CD4-positive, alpha-beta T cell treated with Interleukin-4 for 4 hours (primary cell): ENCODE results near the gene COMMD10.
A peak's percentile ranks its signal among the peaks of the same experiment; 100 is the strongest.
"Not testable (repeated sequence)": the region's sequence is repeated elsewhere in the genome, so short reads cannot be mapped to it uniquely, and the experiment has no call there.

Experiments used
- DNase-seq: peaks from one replicate; pipeline ENCODE4 v3.0.0-alpha.2; 2020

Gene COMMD10

GRCh38 chr5:116104941-116105340, 20.1 kb downstream of the COMMD10 start:
- DNase-seq = not testable (repeated sequence)

DNA sequence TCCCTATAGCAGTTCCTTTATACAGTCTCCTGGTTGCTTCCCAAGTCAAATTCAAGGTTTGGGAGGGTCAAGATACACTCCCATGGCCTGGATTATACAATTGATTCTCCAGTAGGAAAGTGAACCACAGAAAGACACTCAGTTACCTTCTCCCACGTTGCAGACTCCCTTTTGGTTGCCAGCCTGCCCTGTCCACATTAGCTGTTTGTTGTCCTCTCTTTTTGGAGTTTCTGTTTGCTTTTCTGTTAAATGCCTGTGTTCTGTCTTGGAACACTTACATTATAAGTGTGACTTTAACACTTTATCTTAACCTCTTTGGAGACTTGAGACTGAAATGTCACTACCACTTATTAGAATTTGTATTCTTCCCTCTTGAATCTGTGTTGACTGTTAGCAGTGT, 30.3 kb downstream of the COMMD10 start:
- no peak for DNase-seq

DNA sequence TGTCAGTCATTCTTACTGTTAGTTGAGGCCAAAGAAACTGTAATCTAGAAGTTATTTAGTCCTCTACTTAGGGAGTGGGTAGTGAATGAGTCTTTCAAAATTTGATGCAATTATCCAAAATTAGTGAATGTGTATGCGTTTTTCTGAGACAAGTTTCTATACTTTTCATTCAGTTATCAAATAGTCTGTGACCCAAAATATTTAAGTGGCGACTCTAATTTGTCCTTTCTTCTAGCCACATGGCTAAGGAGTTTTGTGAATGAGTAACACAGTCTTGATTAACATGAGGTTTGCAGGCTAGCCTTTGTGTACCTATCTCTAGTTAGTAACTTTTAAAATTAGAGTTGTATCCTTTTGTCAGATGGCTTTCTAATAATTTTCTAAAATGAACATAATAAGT, 45.6 kb downstream of the COMMD10 start:
- DNase-seq = no peak

- DNase-seq = no peak
Observed at GRCh38 chr5:116130976-116131375, 46.2 kb downstream of the COMMD10 start.

DNA sequence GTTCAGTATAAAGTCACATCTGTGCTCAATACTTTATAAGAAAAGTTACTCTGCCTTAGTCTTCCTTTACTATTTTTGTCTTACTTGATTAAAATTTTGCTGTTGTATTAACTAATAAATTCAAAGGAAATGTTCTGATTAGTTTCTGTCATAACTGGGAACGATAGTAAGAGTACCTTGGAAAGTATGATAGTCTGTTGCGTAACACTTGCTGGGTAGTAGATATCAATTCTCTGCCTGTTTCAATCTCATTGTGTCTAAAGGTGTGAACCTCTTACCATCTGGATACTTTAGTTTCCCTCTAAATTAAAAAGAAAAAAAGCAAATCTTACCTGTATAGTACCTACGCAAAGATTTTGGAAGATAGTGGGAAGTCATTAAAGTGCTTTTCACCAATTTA, 48.5 kb downstream of the COMMD10 start:
- no peak for DNase-seq

DNA sequence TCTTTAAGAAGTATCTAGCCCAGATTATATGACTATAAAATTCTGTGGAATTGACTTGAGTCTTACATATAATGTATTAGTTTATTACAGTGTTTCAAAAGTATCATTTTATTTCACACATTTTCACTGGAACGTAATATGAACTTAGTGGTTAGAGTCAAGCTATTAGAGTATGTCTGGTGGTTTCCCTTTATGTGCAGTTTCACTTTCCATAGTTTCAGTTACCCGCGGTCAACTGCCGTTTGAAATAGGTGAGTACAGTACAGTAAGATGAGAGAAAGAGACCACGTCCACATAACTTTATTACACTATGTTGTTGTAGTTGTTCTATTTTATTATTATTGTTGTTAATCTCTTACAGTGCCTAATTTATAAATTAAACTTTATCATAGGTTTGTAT, 50.5 kb downstream of the COMMD10 start:
- peak; percentile 50 for DNase-seq

GRCh38 chr5:116137544-116138378, 52.9 kb downstream of the COMMD10 start:
- DNase-seq = peak; percentile 63

GRCh38 chr5:116142495-116142894, 57.7 kb downstream of the COMMD10 start:
- DNase-seq = no peak

DNA sequence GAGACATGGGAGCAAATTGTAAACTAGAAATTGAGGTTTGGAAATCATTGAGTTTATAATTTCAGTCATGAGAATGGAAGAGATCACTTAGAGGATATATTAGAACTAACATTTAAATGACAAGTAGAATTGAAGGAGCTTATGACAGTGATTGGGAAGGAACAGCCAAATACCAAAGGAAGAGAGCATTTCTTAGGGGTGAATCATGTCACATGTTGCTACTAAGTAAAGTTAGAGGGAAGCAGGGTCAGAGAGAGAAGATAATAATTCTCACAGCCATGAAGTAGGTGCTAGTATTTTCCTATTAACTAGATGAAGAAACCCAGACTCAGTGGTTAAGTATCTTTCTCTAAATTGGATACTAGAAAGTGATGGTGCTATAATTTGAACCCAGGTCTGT, 59.3 kb downstream of the COMMD10 start:
- DNase-seq = no peak

- no peak for DNase-seq
Observed at GRCh38 chr5:116144991-116145390, 60.2 kb downstream of the COMMD10 start.

GRCh38 chr5:116145416-116145815, 60.6 kb downstream of the COMMD10 start:
- DNase-seq = peak; percentile 11

- DNase-seq = no peak
Observed at GRCh38 chr5:116152169-116152568, 67.3 kb downstream of the COMMD10 start.

GRCh38 chr5:116153687-116154174, 68.9 kb downstream of the COMMD10 start:
- no peak for DNase-seq

DNA sequence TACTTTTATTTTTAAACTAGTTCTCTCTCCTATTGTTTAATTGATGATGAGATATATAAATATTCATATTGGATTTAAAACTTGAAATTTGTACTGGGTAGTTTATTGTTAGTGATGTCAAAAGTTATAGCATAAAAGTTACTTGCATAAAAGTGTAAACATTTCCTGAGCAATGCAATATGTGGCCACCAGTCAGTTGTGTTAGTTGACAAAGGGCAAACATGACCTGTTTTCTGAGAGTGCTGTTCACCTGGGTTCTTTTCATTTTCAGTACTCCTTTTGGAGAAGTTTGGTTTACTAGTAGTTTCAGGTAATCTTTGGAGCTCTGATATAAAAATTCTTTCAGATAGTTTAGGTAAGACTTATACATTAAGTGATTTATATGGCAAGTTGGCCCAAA, 69.4 kb downstream of the COMMD10 start:
- DNase-seq = no peak

DNA sequence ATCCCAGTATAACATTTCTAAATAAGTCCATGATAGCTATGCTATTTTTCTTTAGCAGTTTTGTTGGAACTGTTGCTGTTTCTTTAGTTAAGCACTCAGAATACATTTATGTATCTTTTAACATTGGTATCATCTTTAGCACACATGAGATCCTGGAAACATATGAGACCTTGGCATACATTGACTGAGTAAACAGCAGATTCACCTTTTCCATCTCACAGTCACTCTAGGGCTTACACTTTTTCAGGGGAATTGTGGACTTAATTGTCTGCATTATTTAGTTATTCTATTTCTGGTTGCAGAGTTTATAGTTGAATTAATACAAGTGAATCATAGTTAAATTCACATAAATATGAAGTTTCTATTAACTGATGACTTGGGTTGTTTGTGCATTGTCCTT, 70.1 kb downstream of the COMMD10 start:
- DNase-seq = no peak

DNA sequence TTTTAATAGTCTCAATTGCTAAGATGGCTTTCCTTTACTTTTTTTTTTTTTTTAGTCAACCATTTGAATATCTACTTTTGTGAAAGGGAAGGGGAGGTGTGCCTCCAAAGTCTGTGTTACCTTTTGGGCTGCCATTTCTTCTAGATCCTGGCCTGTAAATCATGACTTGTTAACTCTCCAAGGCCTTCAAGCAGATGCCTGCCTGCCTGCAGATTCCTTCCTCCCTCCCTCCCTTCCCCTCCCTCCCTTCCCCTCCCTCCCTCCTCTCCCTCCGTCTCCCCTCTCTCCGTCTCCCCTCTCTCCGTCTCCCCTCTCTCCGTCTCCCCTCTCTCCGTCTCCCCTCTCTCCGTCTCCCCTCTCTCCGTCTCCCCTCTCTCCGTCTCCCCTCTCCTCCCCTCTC, 73.1 kb downstream of the COMMD10 start:
- DNase-seq = no peak

DNA sequence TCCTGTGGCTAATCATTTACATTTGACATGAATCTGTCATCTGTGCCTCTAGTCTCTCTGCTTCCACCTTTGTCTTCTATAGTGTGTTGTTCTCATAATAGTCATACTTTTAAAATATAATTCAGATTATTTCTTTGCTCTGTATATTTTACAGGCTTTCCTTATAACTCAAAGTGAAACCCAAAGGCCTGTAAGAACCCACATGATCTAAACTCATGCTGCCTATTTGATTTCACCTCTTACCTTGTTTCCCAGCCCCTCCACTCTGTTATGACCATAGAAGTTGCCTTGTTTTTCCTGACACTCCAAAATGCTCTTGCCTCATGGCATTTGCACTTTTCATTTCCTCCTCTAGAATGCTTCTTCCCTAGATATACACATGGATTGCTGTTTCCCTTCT, 74.2 kb downstream of the COMMD10 start:
- no peak for DNase-seq

- DNase-seq = no peak
Observed at GRCh38 chr5:116174111-116174510, 89.3 kb downstream of the COMMD10 start.

GRCh38 chr5:116176121-116176520, 91.3 kb downstream of the COMMD10 start:
- no peak for DNase-seq

DNA sequence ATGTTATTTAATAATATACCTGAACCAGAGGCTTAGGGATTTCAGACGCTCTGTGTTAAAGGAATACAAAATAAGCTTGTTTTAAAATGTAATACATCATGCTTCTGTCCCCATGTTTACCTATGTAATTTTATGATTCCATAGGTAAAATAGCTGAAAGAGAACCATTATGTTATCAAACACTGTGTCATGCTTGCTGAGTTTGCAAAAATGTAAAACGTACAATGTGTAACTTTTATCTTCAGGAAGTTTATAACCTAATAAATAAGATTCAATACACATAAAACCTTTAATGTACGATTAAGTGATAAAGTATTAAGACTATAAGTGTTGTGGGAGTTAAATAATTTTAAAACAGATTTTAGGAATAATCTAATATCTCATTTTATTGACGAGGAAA, 94.1 kb downstream of the COMMD10 start:
- DNase-seq = no peak

DNA sequence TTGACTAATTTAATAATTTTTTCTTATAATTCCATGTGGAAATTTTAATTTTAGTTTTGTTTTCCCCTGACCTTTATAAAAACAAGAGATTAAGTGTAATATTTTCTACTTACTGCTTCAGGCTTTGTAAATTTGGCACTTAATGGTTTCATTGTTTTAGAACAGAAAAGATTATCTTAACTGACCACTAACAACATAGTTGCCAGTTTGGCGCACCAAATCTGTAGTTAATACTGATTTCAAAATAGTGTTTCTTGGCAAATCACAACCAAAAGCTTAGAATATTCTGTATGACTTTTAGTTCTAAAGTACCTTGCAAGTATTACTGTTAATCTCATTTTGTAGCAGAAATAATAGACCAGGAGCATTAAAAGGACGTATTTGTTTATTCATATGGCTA, 124.3 kb downstream of the COMMD10 start:
- no peak for DNase-seq

DNA sequence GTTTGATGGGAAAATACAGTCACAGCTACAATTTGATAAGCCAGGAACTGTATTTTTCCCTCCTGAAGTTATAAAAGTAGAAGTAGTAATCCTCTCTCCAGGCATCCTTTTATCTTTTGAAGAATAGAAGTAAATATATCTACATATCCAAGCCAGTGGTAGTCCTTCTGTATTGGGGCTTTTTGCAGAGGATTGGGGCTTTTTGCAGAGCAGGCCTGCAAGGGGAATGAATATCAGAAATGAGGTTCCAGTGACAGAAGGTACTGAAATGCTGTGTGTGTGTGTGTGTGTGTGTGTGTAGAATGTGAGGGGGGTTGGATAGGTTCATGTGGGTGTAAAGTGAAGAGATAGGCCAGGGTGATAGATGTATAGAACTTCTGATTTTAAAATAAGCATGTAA, 127.4 kb downstream of the COMMD10 start:
- no peak for DNase-seq

GRCh38 chr5:116216246-116216645, 131.4 kb downstream of the COMMD10 start:
- DNase-seq = no peak

- DNase-seq = no peak
Observed at GRCh38 chr5:116225281-116225922, 140.6 kb downstream of the COMMD10 start.
